Keratinocyte (primary cell): Measurements from ENCODE around the gene RNF150. TPM values are rescaled to one million over a fixed set of nuclear protein-coding genes. Genes with fewer than 3 reads are reported as not detected.

Experiments
- DNase-seq: peaks from one replicate; pipeline ENCODE4 v3.0.0-alpha.2; 2011; ENCODE audit warnings: low read depth, missing footprints, low spot score
- FAIRE-seq: peaks from 2 replicates; lab custom pipeline; 2011; peaks lifted over from hg19 to GRCh38; lab: Jason Lieb, UNC
- H2AFZ ChIP-seq: 2 replicates; pipeline ENCODE4 v1.6.0; 2012; ENCODE audit warnings: low read length, control low read depth, inconsistent platforms; ENCODE audit not compliant: control insufficient read depth
- H3K27ac ChIP-seq: 2 replicates; pipeline ENCODE4 v1.5.1; 2011; ENCODE audit warnings: low read length; ENCODE audit not compliant: control insufficient read depth, insufficient read depth
- H3K27me3 ChIP-seq: 3 replicates; pipeline ENCODE4 v1.6.0; 2011; ENCODE audit warnings: low read length; ENCODE audit not compliant: control insufficient read depth, insufficient read depth; ENCODE audit errors: extremely low read depth
- H3K36me3 ChIP-seq, 2 experiments: 2 replicates in 1 of 2; 3 replicates in 1 of 2; pipeline ENCODE4 v1.5.1; 2011; ENCODE audit warnings: low read length in 2 of 2, mild to moderate bottlenecking in 1 of 2; ENCODE audit not compliant: control insufficient read depth in 2 of 2, insufficient read depth in 2 of 2; ENCODE audit errors: extremely low read depth in 1 of 2
- H3K4me1 ChIP-seq: 3 replicates; pipeline ENCODE4 v1.5.1; 2011; ENCODE audit warnings: low read length; ENCODE audit not compliant: control insufficient read depth, insufficient read depth; ENCODE audit errors: extremely low read depth
- H3K4me2 ChIP-seq: 3 replicates; pipeline ENCODE4 v1.6.0; 2011; ENCODE audit warnings: low read depth, low read length; ENCODE audit not compliant: control insufficient read depth, insufficient read depth; ENCODE audit errors: extremely low read depth
- H3K4me3 ChIP-seq, 3 experiments: fragments of 200-600 bp in 1 of 3; sonication (generic) in 1 of 3; 2 replicates in 2 of 3; 3 replicates in 1 of 3; pipeline ENCODE4 v1.5.1; 2011 to 2016; ENCODE audit warnings: low read length in 3 of 3, mild to moderate bottlenecking in 3 of 3, control low read depth in 2 of 3, inconsistent platforms in 1 of 3, low read depth in 1 of 3, mixed read lengths in 1 of 3, mixed run types in 1 of 3, moderate library complexity in 1 of 3; ENCODE audit not compliant: control insufficient read depth in 2 of 3, insufficient read depth in 2 of 3; ENCODE audit errors: extremely low read depth in 1 of 3
- H3K79me2 ChIP-seq: 2 replicates; pipeline ENCODE4 v1.6.0; 2012; ENCODE audit warnings: low read length; ENCODE audit not compliant: control insufficient read depth, insufficient read depth
- H3K9ac ChIP-seq: 3 replicates; pipeline ENCODE4 v1.6.0; 2011; ENCODE audit warnings: low read length; ENCODE audit not compliant: control insufficient read depth, insufficient read depth; ENCODE audit errors: extremely low read depth
- H3K9me1 ChIP-seq: 3 replicates; pipeline ENCODE4 v1.6.0; 2011; ENCODE audit warnings: low read length; ENCODE audit not compliant: control insufficient read depth, insufficient read depth; ENCODE audit errors: extremely low read depth
- H3K9me3 ChIP-seq: 2 replicates; pipeline ENCODE4 v1.5.1; 2012; ENCODE audit warnings: low read depth, low read length; ENCODE audit not compliant: control insufficient read depth
- H4K20me1 ChIP-seq: 3 replicates; pipeline ENCODE4 v1.6.0; 2011; ENCODE audit warnings: low read length; ENCODE audit not compliant: control insufficient read depth, insufficient read depth; ENCODE audit errors: extremely low read depth
- EZH2 ChIP-seq: IDR thresholded peaks from one replicate; pipeline ENCODE4 v1.6.1; 2012; ENCODE audit warnings: inconsistent platforms, mild to moderate bottlenecking, low read length, moderate library complexity
- dilution Hi-C: fragments of 300-500 bp; cut with MboI; formaldehyde crosslinking; loops from one replicate; pipeline ENCODE4 v1.7.0; 2020; ENCODE audit warnings: low sequenced_read_pairs; ENCODE audit not compliant: extremely low pct_ligation_motif_present
- polyA plus RNA-seq, 5 experiments: library from polyadenylated mRNA; depleted of rRNA in 3 of 5; stranded (reverse) in 3 of 5; stranded (forward) in 1 of 5; unstranded in 1 of 5; fragments of >200 nt; gene quantifications; 1 replicate in 1 of 5; 2 replicates in 3 of 5; 3 replicates in 1 of 5; pipeline versions ENCODE4 v1.2.1 to v1.2.3, GENCODE V29; 2011 to 2012; ENCODE audit warnings: missing spikeins in 2 of 5, low read depth in 1 of 5, low replicate concordance in 1 of 5
- TF ChIP-seq, protein P1 (sequence below), 3 experiments: IDR thresholded peaks in 1 of 3; conservative IDR thresholded peaks in 1 of 3; optimal IDR thresholded peaks in 1 of 3; 2 replicates in 2 of 3; 3 replicates in 1 of 3; pipeline versions ENCODE3 to v1.5.1; 2011; ENCODE audit warnings: low read length in 3 of 3, mild to moderate bottlenecking in 3 of 3, moderate library complexity in 2 of 3, control low read depth in 1 of 3, inconsistent platforms in 1 of 3; ENCODE audit not compliant: insufficient read depth in 2 of 3; ENCODE audit errors: extremely low read depth in 1 of 3

Gene RNF150
- polyA plus RNA-seq, 1 donor (not counting 4 experiments of a cell fraction or from before 2014, with no cell fraction given), result 0.18 TPM

GRCh38 chr4:141006242-141006802 is 126.9 kb downstream of the RNF150 start:
- Histone ChIP-seq H4K20me1 (no peaks in the 10 kb centered on the region), H3K27ac (no peak overlapping the region), H3K9ac (no peak overlapping the region), H3K9me3 (no peaks in the 10 kb centered on the region), H3K79me2 (no peaks in the 10 kb centered on the region), H3K4me2 (no peak overlapping the region), H3K27me3 (no peaks in the 10 kb centered on the region), H3K9me1 (no peaks in the 10 kb centered on the region), H3K36me3 (no peaks in the 10 kb centered on the region), H3K4me3 (no peak overlapping the region), H2AFZ (no peak overlapping the region), H3K4me1 (no peaks in the 10 kb centered on the region)
- no peak for DNase-seq
- FAIRE-seq, result no peak
- TF ChIP-seq, protein P1, sequence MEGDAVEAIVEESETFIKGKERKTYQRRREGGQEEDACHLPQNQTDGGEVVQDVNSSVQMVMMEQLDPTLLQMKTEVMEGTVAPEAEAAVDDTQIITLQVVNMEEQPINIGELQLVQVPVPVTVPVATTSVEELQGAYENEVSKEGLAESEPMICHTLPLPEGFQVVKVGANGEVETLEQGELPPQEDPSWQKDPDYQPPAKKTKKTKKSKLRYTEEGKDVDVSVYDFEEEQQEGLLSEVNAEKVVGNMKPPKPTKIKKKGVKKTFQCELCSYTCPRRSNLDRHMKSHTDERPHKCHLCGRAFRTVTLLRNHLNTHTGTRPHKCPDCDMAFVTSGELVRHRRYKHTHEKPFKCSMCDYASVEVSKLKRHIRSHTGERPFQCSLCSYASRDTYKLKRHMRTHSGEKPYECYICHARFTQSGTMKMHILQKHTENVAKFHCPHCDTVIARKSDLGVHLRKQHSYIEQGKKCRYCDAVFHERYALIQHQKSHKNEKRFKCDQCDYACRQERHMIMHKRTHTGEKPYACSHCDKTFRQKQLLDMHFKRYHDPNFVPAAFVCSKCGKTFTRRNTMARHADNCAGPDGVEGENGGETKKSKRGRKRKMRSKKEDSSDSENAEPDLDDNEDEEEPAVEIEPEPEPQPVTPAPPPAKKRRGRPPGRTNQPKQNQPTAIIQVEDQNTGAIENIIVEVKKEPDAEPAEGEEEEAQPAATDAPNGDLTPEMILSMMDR (optimal IDR thresholded peaks at IDR 0.05 in 1 of 3, IDR thresholded peaks at IDR 0.05 in 1 of 3, conservative IDR thresholded peaks at IDR 0.05 in 1 of 3; ENCODE audit: extremely low read depth in 1 of 3, insufficient read depth in 2 of 3, low read length in 3 of 3), result no peak
- no peak for TF ChIP-seq EZH2
- dilution Hi-C loops, result no loop called here

- Histone ChIP-seq H3K9me1 (no peaks in the 10 kb centered on the region), H3K36me3 (no peaks in the 10 kb centered on the region), H3K27me3 (no peaks in the 10 kb centered on the region), H3K9me3 (no peaks in the 10 kb centered on the region), H3K4me1 (no peaks in the 10 kb centered on the region), H3K27ac (no peak overlapping the region), H3K4me2 (no peak overlapping the region), H2AFZ (no peak overlapping the region), H3K9ac (no peak overlapping the region), H3K4me3 (no peak overlapping the region), H4K20me1 (no peaks in the 10 kb centered on the region), H3K79me2 (no peaks in the 10 kb centered on the region)
- TF ChIP-seq, protein P1 (optimal IDR thresholded peaks at IDR 0.05 in 1 of 3, IDR thresholded peaks at IDR 0.05 in 1 of 3, conservative IDR thresholded peaks at IDR 0.05 in 1 of 3; ENCODE audit: extremely low read depth in 1 of 3, insufficient read depth in 2 of 3, low read length in 3 of 3), result no peak
- TF ChIP-seq EZH2, result no peak
- no peak for DNase-seq
- no peak for FAIRE-seq
- dilution Hi-C loops, result no loop called here
Observed at GRCh38 chr4:141004823-141005222, 128.4 kb downstream of the RNF150 start.
